ENCODE results near the gene TRAF3.
A peak's percentile ranks its signal among the peaks of the same experiment; 100 is the strongest.

The TRAF3 gene

GRCh38 chr14:102911541-102911951 is 134.3 kb downstream of the TRAF3 start:
- Histone ChIP-seq H3K27me3 (ENCODE audit: insufficient read depth, poor library complexity, severe bottlenecking) (no peaks in the 10 kb centered on the region), H3K4me1 (ENCODE audit: insufficient read depth, poor library complexity, severe bottlenecking) (no peaks in the 10 kb centered on the region), H3K36me3 (ENCODE audit: low read depth) (no peaks in the 10 kb centered on the region), H3K9me3 (ENCODE audit: severe bottlenecking) (no peaks in the 10 kb centered on the region), H3K27ac (ENCODE audit: poor library complexity, severe bottlenecking) (no peak overlapping the region), H3K4me3 (ENCODE audit: severe bottlenecking) (no peak overlapping the region)
- TF ChIP-seq CTCF (IDR thresholded peaks at IDR 0.05; ENCODE audit: poor library complexity, severe bottlenecking) = no peak
- ATAC-seq (ENCODE audit: low read depth) (no peak), DNase-seq (ENCODE audit: low spot score) (peak; percentile 72)

- H3K27me3 ChIP-seq (ENCODE audit: insufficient read depth, poor library complexity, severe bottlenecking) = no peaks in the 10 kb centered on the region
- TF ChIP-seq CTCF (IDR thresholded peaks at IDR 0.05; ENCODE audit: poor library complexity, severe bottlenecking) = no peak
- DNase-seq (ENCODE audit: low spot score) = no peak
- H3K27ac ChIP-seq (ENCODE audit: poor library complexity, severe bottlenecking) = no peak overlapping the region
- no peaks in the 10 kb centered on the region for H3K9me3 ChIP-seq (ENCODE audit: severe bottlenecking)
- H3K4me3 ChIP-seq (ENCODE audit: severe bottlenecking) = no peak overlapping the region
- no peaks in the 10 kb centered on the region for H3K36me3 ChIP-seq (ENCODE audit: low read depth)
- ATAC-seq (ENCODE audit: low read depth) = no peak
- H3K4me1 ChIP-seq (ENCODE audit: insufficient read depth, poor library complexity, severe bottlenecking) = no peaks in the 10 kb centered on the region
Measured at GRCh38 chr14:102911991-102912761, 134.9 kb downstream of the TRAF3 start.

GRCh38 chr14:102913341-102914211 is 136.3 kb downstream of the TRAF3 start:
- no peak overlapping the region for H3K27ac ChIP-seq (ENCODE audit: poor library complexity, severe bottlenecking)
- no peaks in the 10 kb centered on the region for H3K4me1 ChIP-seq (ENCODE audit: insufficient read depth, poor library complexity, severe bottlenecking)
- no peak for ATAC-seq (ENCODE audit: low read depth)
- H3K9me3 ChIP-seq (ENCODE audit: severe bottlenecking) = no peaks in the 10 kb centered on the region
- DNase-seq (ENCODE audit: low spot score) = peak; percentile 72
- TF ChIP-seq CTCF (IDR thresholded peaks at IDR 0.05; ENCODE audit: poor library complexity, severe bottlenecking) = no peak
- no peak overlapping the region for H3K4me3 ChIP-seq (ENCODE audit: severe bottlenecking)
- no peaks in the 10 kb centered on the region for H3K36me3 ChIP-seq (ENCODE audit: low read depth)
- H3K27me3 ChIP-seq (ENCODE audit: insufficient read depth, poor library complexity, severe bottlenecking) = no peaks in the 10 kb centered on the region

- no peak for ATAC-seq (ENCODE audit: low read depth)
- no peaks in the 10 kb centered on the region for H3K9me3 ChIP-seq (ENCODE audit: severe bottlenecking)
- DNase-seq (ENCODE audit: low spot score) = peak; percentile 73
- no peaks in the 10 kb centered on the region for H3K36me3 ChIP-seq (ENCODE audit: low read depth)
- H3K4me3 ChIP-seq (ENCODE audit: severe bottlenecking) = no peak overlapping the region
- no peak for TF ChIP-seq CTCF (IDR thresholded peaks at IDR 0.05; ENCODE audit: poor library complexity, severe bottlenecking)
- no peak overlapping the region for H3K27ac ChIP-seq (ENCODE audit: poor library complexity, severe bottlenecking)
- no peaks in the 10 kb centered on the region for H3K4me1 ChIP-seq (ENCODE audit: insufficient read depth, poor library complexity, severe bottlenecking)
- no peaks in the 10 kb centered on the region for H3K27me3 ChIP-seq (ENCODE audit: insufficient read depth, poor library complexity, severe bottlenecking)
Measured at GRCh38 chr14:102914474-102915291, 137.4 kb downstream of the TRAF3 start.
